ENCODE results near the gene KRTAP2-4. TPM values are rescaled to one million over a fixed set of nuclear protein-coding genes. Genes with fewer than 3 reads are reported as not detected.

The KRTAP2-4 gene
- polyA plus RNA-seq, 3 donors, result not detected

GRCh38 chr17:41052566-41052965 is 13.1 kb downstream of the KRTAP2-4 start:
- H3K4me2 ChIP-seq (replicated peaks; ENCODE audit: extremely low read depth, low read length, poor library complexity, severe bottlenecking), result no peak overlapping the region
- H3K27me3 Mint-ChIP-seq (ENCODE audit: low read depth in 3 of 3), result peaks cover 9 to 23% (median 12%) of the 10 kb centered on the region in 3 donors
- no peaks in the 10 kb centered on the region for H3K79me2 ChIP-seq (ENCODE audit: insufficient read depth, low read length)
- no peaks in the 10 kb centered on the region for H3K36me3 ChIP-seq (replicated peaks in 1 of 2; ENCODE audit: control insufficient read depth in 1 of 2, insufficient read depth in 2 of 2, low read length in 2 of 2)
- H4K20me1 ChIP-seq (ENCODE audit: insufficient read depth, low read length), result no peaks in the 10 kb centered on the region
- H3K4me1 Mint-ChIP-seq, result no peaks in the 10 kb centered on the region
- no peak overlapping the region for H3K27ac ChIP-seq (ENCODE audit: low read depth in 1 of 2, low read length in 2 of 2)
- H3K4me3 Mint-ChIP-seq, result no peak overlapping the region
- H3K27me3 ChIP-seq (ENCODE audit: control insufficient read depth in 2 of 2, insufficient read depth in 2 of 2, low read length in 2 of 2), result peaks cover 2 to 7% of the 10 kb centered on the region in 2 donors
- H3K9me3 Mint-ChIP-seq, result peaks cover 0 to 5% (median 0%) of the 10 kb centered on the region in 7 donors
- TF ChIP-seq, protein P1, sequence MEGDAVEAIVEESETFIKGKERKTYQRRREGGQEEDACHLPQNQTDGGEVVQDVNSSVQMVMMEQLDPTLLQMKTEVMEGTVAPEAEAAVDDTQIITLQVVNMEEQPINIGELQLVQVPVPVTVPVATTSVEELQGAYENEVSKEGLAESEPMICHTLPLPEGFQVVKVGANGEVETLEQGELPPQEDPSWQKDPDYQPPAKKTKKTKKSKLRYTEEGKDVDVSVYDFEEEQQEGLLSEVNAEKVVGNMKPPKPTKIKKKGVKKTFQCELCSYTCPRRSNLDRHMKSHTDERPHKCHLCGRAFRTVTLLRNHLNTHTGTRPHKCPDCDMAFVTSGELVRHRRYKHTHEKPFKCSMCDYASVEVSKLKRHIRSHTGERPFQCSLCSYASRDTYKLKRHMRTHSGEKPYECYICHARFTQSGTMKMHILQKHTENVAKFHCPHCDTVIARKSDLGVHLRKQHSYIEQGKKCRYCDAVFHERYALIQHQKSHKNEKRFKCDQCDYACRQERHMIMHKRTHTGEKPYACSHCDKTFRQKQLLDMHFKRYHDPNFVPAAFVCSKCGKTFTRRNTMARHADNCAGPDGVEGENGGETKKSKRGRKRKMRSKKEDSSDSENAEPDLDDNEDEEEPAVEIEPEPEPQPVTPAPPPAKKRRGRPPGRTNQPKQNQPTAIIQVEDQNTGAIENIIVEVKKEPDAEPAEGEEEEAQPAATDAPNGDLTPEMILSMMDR (IDR thresholded peaks at IDR 0.05), result no peak
- H3K4me1 ChIP-seq (ENCODE audit: control insufficient read depth in 1 of 2, insufficient read depth in 2 of 2, low read length in 2 of 2), result no peaks in the 10 kb centered on the region
- H3K9me3 ChIP-seq (replicated peaks in 1 of 2; ENCODE audit: control insufficient read depth in 1 of 2, insufficient read depth in 1 of 2, low read length in 2 of 2), result no peaks in the 10 kb centered on the region
- H3K4me3 ChIP-seq (replicated peaks in 1 of 3; ENCODE audit: low read depth in 2 of 3, low read length in 3 of 3), result no peak overlapping the region
- H2AFZ ChIP-seq (ENCODE audit: insufficient read depth, low read depth, low read length, poor library complexity, severe bottlenecking), result no peak overlapping the region
- no peak overlapping the region for H3K27ac Mint-ChIP-seq
- no peak for DNase-seq
- H3K36me3 Mint-ChIP-seq, result no peaks in the 10 kb centered on the region
- H3K9ac ChIP-seq (ENCODE audit: insufficient read depth, low read length, poor library complexity, severe bottlenecking), result no peak overlapping the region
- intact Hi-C loops (cut with micrococcal nuclease), result no loop called here

DNA sequence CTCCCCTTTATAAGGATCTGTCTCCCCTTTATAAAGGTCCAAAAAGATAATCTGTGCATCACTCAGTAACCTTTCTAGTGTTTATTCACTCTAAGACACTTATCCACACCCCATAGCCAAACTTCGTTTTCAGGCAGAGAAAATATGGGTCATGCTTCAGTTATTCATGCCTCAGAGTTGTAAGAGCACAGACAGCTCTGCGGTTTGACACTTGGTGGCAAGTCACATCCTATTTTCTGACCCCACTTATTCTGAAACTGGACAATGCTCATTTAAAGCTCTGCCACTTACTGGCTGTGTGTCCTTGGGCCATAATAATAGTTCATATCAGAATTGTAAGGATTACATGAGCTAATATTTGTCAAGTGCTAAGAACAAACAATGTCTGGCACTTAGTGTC is 16.6 kb downstream of the KRTAP2-4 start:
- 20% methylated on average over 1 of the region's 2 CpGs for WGBS (ENCODE audit: insufficient coverage)
- H3K4me1 ChIP-seq (ENCODE audit: control insufficient read depth in 1 of 2, insufficient read depth in 2 of 2, low read length in 2 of 2), result no peaks in the 10 kb centered on the region
- H3K9me3 ChIP-seq (replicated peaks in 1 of 2; ENCODE audit: control insufficient read depth in 1 of 2, insufficient read depth in 1 of 2, low read length in 2 of 2), result no peaks in the 10 kb centered on the region
- H3K27me3 ChIP-seq (ENCODE audit: control insufficient read depth in 2 of 2, insufficient read depth in 2 of 2, low read length in 2 of 2), result peaks cover 6 to 10% of the 10 kb centered on the region in 2 donors
- no peaks in the 10 kb centered on the region for H3K36me3 Mint-ChIP-seq
- H2AFZ ChIP-seq (ENCODE audit: insufficient read depth, low read depth, low read length, poor library complexity, severe bottlenecking), result no peak overlapping the region
- no peak overlapping the region for H3K4me3 ChIP-seq (replicated peaks in 1 of 3; ENCODE audit: low read depth in 2 of 3, low read length in 3 of 3)
- peaks cover 14 to 36% (median 20%) of the 10 kb centered on the region in 3 donors for H3K27me3 Mint-ChIP-seq (ENCODE audit: low read depth in 3 of 3)
- TF ChIP-seq, protein P1 (IDR thresholded peaks at IDR 0.05), result no peak
- no peak for DNase-seq
- H3K9ac ChIP-seq (ENCODE audit: insufficient read depth, low read length, poor library complexity, severe bottlenecking), result no peak overlapping the region
- H3K4me2 ChIP-seq (replicated peaks; ENCODE audit: extremely low read depth, low read length, poor library complexity, severe bottlenecking), result no peak overlapping the region
- no peak overlapping the region for H3K27ac ChIP-seq (ENCODE audit: low read depth in 1 of 2, low read length in 2 of 2)
- H3K79me2 ChIP-seq (ENCODE audit: insufficient read depth, low read length), result no peaks in the 10 kb centered on the region
- H3K4me3 Mint-ChIP-seq, result no peak overlapping the region
- H3K9me3 Mint-ChIP-seq, result peaks cover 0 to 4% (median 0%) of the 10 kb centered on the region in 7 donors
- H3K36me3 ChIP-seq (replicated peaks in 1 of 2; ENCODE audit: control insufficient read depth in 1 of 2, insufficient read depth in 2 of 2, low read length in 2 of 2), result no peaks in the 10 kb centered on the region
- no peak overlapping the region for H3K27ac Mint-ChIP-seq
- intact Hi-C loops (cut with micrococcal nuclease), result no loop called here
- no peaks in the 10 kb centered on the region for H3K4me1 Mint-ChIP-seq
- no peaks in the 10 kb centered on the region for H4K20me1 ChIP-seq (ENCODE audit: insufficient read depth, low read length)
